ENCODE data around the gene TBCEL. TPM values are rescaled to one million over a fixed set of nuclear protein-coding genes. Genes with fewer than 3 reads are reported as not detected.
A peak's percentile ranks its signal among the peaks of the same experiment; 100 is the strongest.

The TBCEL gene
- total and polyA plus RNA-seq, 10 of the 15 experiments (the other 5 are each of a cell fraction or from before 2014, with no cell fraction given): 2.0 to 10.4 (median 7.3) TPM

GRCh38 chr11:121057922-121058321 is 34.0 kb downstream of the TBCEL start:
- in situ Hi-C loops (cut with MboI): no loop called here
- ChIA-PET POLR2A (interaction anchor here (1.5 kb wide), 1 partner anchor 33 kb away, joined by 3 read pairs; no protein-coding TSS in a partner anchor), CTCF (interaction anchor here (1.6 to 2.0 kb wide), 4 partner anchors 9 to 372 kb away, joined by 3 to 8 read pairs (median 4); no protein-coding TSS in a partner anchor), SMC1A (ENCODE audit: uncharacterized antibody, unreplicated experiment) (interaction anchor here (1.4 to 1.6 kb wide), 3 partner anchors 9 to 149 kb away, joined by 5 to 6 read pairs (median 5); no protein-coding TSS in a partner anchor), RAD21 (ENCODE audit: unreplicated experiment) (interaction anchor here (1.4 kb wide), 1 partner anchor 48 kb away, joined by 3 read pairs; no protein-coding TSS in a partner anchor)
- Histone ChIP-seq H3K4me1 (ENCODE audit: control insufficient read depth, insufficient read depth, low read length) (peaks cover 21% of the 10 kb centered on the region), H4K20me1 (ENCODE audit: control insufficient read depth, insufficient read depth) (no peaks in the 10 kb centered on the region), H3K4me2 (ENCODE audit: control insufficient read depth, insufficient read depth) (no peak overlapping the region), H3K4me3 (no peak overlapping the region), H2AFZ (ENCODE audit: control insufficient read depth, low read depth, low read length) (no peak overlapping the region), H3K36me3 (ENCODE audit: control insufficient read depth in 2 of 2, insufficient read depth in 2 of 2, low read length in 1 of 2) (peaks cover 0 to 9% of the 10 kb centered on the region in 2 experiments; a peak in 3 of 4 replicates), H3K27ac (ENCODE audit: control insufficient read depth, insufficient read depth) (no peak overlapping the region), H3K9ac (ENCODE audit: control insufficient read depth, insufficient read depth, low read length) (no peak overlapping the region), H3K27me3 (replicated peaks in 1 of 2; ENCODE audit: control insufficient read depth in 2 of 2, insufficient read depth in 2 of 2, low read length in 1 of 2) (no peaks in the 10 kb centered on the region), H3K79me2 (ENCODE audit: control insufficient read depth, insufficient read depth, low read length) (no peaks in the 10 kb centered on the region), H3K9me3 (replicated peaks; ENCODE audit: control insufficient read depth, insufficient read depth, low read length) (no peaks in the 10 kb centered on the region)
- intact Hi-C loops (cut with micrococcal nuclease; ENCODE audit: unreplicated experiment): no loop called here
- no TSS peak for BruUV-seq (replicated peaks)
- FAIRE-seq (no peak), DNase-seq (ENCODE audit: low read depth, low spot score) (no peak), ATAC-seq (peak; percentile 41; the same call in 2 of the 3 replicates)
- TF ChIP-seq SREBF1 (IDR thresholded peaks at IDR 0.05; ENCODE audit: low read length): no peak
- TF ChIP-seq POLR2AphosphoS2 (IDR thresholded peaks at IDR 0.05; ENCODE audit: low read depth, low read length): no peak
- no peak for TF ChIP-seq SMC3 (IDR thresholded peaks at IDR 0.05; ENCODE audit: borderline replicate concordance, low read length)
- TF ChIP-seq RUNX3 (IDR thresholded peaks at IDR 0.05; ENCODE audit: low read length): peak; percentile 71
- no peak for TF ChIP-seq CREM (IDR thresholded peaks at IDR 0.05; ENCODE audit: low read depth)
- no peak for TF ChIP-seq YY1 (IDR thresholded peaks at IDR 0.05; ENCODE audit: low read depth, low read length)
- no peak for TF ChIP-seq BCLAF1 (IDR thresholded peaks at IDR 0.05)
- TF ChIP-seq EP300 (IDR thresholded peaks at IDR 0.05; ENCODE audit: borderline replicate concordance in 1 of 2, control insufficient read depth in 1 of 2, low read depth in 2 of 2, low read length in 2 of 2): 0 out of 4 replicates have a peak, but pooled peaks of 1 of the 2 experiments have one; percentile 29
- peak; percentile 29; the same call in 1 of the 2 replicates for TF ChIP-seq JUNB (IDR thresholded peaks at IDR 0.05)
- no peak for TF ChIP-seq CHD1 (IDR thresholded peaks at IDR 0.05; ENCODE audit: low read depth, low read length)
- TF ChIP-seq ESRRA (IDR thresholded peaks at IDR 0.05; ENCODE audit: low read length): no peak
- TF ChIP-seq POLR2A (IDR thresholded peaks at IDR 0.05; ENCODE audit: low read depth, low read length): no peak
- no peak for TF ChIP-seq SUPT20H (IDR thresholded peaks at IDR 0.05; ENCODE audit: borderline replicate concordance, control insufficient read depth, low read depth, low read length)
- TF ChIP-seq NFIC (IDR thresholded peaks at IDR 0.05; ENCODE audit: low read depth, low read length): peak; percentile 43; the same call in 1 of the 2 replicates
- 27% methylated on average over 4 of the region's 4 CpGs for WGBS (ENCODE audit: insufficient coverage, insufficient replicate concordance, low lambda C conversion rate, missing lambda C conversion rate)
